GM12801 (cell line): ENCODE data around the gene CACNA1B.

Experiments
- TF ChIP-seq, protein P1 (sequence below): IDR thresholded peaks from one replicate; pipeline ENCODE4 v1.5.1; 2011; ENCODE audit warnings: control low read depth; ENCODE audit not compliant: insufficient read length; ENCODE audit errors: extremely low read depth

The CACNA1B gene

GRCh38 chr9:138119202-138120027 is 241.8 kb downstream of the CACNA1B start:
- TF ChIP-seq, protein P1, sequence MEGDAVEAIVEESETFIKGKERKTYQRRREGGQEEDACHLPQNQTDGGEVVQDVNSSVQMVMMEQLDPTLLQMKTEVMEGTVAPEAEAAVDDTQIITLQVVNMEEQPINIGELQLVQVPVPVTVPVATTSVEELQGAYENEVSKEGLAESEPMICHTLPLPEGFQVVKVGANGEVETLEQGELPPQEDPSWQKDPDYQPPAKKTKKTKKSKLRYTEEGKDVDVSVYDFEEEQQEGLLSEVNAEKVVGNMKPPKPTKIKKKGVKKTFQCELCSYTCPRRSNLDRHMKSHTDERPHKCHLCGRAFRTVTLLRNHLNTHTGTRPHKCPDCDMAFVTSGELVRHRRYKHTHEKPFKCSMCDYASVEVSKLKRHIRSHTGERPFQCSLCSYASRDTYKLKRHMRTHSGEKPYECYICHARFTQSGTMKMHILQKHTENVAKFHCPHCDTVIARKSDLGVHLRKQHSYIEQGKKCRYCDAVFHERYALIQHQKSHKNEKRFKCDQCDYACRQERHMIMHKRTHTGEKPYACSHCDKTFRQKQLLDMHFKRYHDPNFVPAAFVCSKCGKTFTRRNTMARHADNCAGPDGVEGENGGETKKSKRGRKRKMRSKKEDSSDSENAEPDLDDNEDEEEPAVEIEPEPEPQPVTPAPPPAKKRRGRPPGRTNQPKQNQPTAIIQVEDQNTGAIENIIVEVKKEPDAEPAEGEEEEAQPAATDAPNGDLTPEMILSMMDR, result no peak

- TF ChIP-seq, protein P1, result no peak
Measured at GRCh38 chr9:138120072-138120471, 242.5 kb downstream of the CACNA1B start.

- TF ChIP-seq, protein P1, result no peak
Measured at GRCh38 chr9:138120511-138121437, 243.2 kb downstream of the CACNA1B start.

- TF ChIP-seq, protein P1, result no peak
Measured at GRCh38 chr9:138121438-138122050, 244.0 kb downstream of the CACNA1B start.

- TF ChIP-seq, protein P1, result no peak
Measured at GRCh38 chr9:138122201-138122600, 244.6 kb downstream of the CACNA1B start.

GRCh38 chr9:138122676-138123075 is 245.1 kb downstream of the CACNA1B start:
- TF ChIP-seq, protein P1, result no peak

- TF ChIP-seq, protein P1, result no peak
Measured at GRCh38 chr9:138123086-138123485, 245.5 kb downstream of the CACNA1B start.
